IMR-90 (cell line): Measurements from ENCODE around the gene RPL10. TPM values are rescaled to one million over a fixed set of nuclear protein-coding genes. Genes with fewer than 3 reads are reported as not detected.

Experiments used
- ATAC-seq: fragments of 200-7000 bp; cut with Tn5 transposase; 2 replicates; pipeline ENCODE4 v1.9.1; 2020; ENCODE audit warnings: low read depth, mild to moderate bottlenecking, moderate library complexity
- BruUV-seq: library from RNA; stranded (reverse); fragments of 400-500 nt; replicated peaks from 2 replicates; lab custom pipeline; 2021; lab: Mats Ljungman, UMichigan
- CTCF ChIA-PET: fragments of 300-600 bp; formaldehyde crosslinking; extraction: SDS; loops from one replicate; lab custom pipeline; 2021; ENCODE audit warnings: antibody characterized with exemption; lab: Yijun Ruan, JAX
- POLR2A ChIA-PET: fragments of 300-600 bp; sonication (Branson Sonifier 250); formaldehyde crosslinking; loops from one replicate; lab custom pipeline; 2022; ENCODE audit warnings: antibody characterized with exemption; ENCODE audit not compliant: unreplicated experiment; lab: Charles Lee
- DNase-seq: peaks from one replicate; pipeline ENCODE4 v3.0.0; 2013
- H2AFZ ChIP-seq: replicated peaks from 2 replicates; pipeline ENCODE3; 2013; ENCODE audit warnings: low read length, mild to moderate bottlenecking; ENCODE audit not compliant: poor library complexity
- H2AK5ac ChIP-seq: 2 replicates; pipeline ENCODE4 v1.6.1; 2013; ENCODE audit warnings: low read depth, low read length, inconsistent platforms
- H2AK9ac ChIP-seq: replicated peaks from 2 replicates; pipeline ENCODE3; 2013; ENCODE audit warnings: mild to moderate bottlenecking, low read depth, low read length, moderate library complexity; ENCODE audit not compliant: poor library complexity
- H2BK120ac ChIP-seq: 2 replicates; pipeline ENCODE4 v1.6.1; 2013; ENCODE audit warnings: low read depth, low read length, inconsistent platforms
- H2BK15ac ChIP-seq: 3 replicates; pipeline ENCODE4 v1.6.1; 2013; ENCODE audit warnings: low read depth, low read length, inconsistent platforms
- H2BK20ac ChIP-seq: 2 replicates; pipeline ENCODE4 v1.6.1; 2013; ENCODE audit warnings: low read depth, mild to moderate bottlenecking, inconsistent platforms, low read length, moderate library complexity
- H2BK5ac ChIP-seq: 2 replicates; pipeline ENCODE4 v1.6.1; 2013; ENCODE audit warnings: mild to moderate bottlenecking, low read depth, low read length, inconsistent platforms; ENCODE audit not compliant: poor library complexity, severe bottlenecking
- H3K14ac ChIP-seq: replicated peaks from 2 replicates; pipeline ENCODE4 v1.6.1; 2013; ENCODE audit warnings: low read depth, low read length, inconsistent platforms
- H3K18ac ChIP-seq: 2 replicates; pipeline ENCODE4 v1.6.1; 2013; ENCODE audit warnings: low read depth, low read length, control low read depth
- H3K23ac ChIP-seq: 2 replicates; pipeline ENCODE4 v1.6.1; 2013; ENCODE audit warnings: low read depth, low read length, inconsistent platforms
- H3K27ac ChIP-seq: 2 replicates; pipeline ENCODE4 v1.5.1; 2013; ENCODE audit warnings: mild to moderate bottlenecking, control low read depth, low read length; ENCODE audit not compliant: insufficient read depth
- H3K27me3 ChIP-seq: 2 replicates; pipeline ENCODE4 v1.6.1; 2013; ENCODE audit warnings: low read length; ENCODE audit not compliant: control insufficient read depth, insufficient read depth
- H3K36me3 ChIP-seq: 2 replicates; pipeline ENCODE4 v1.6.1; 2013; ENCODE audit warnings: low read length, mixed read lengths; ENCODE audit not compliant: control insufficient read depth, insufficient read depth
- H3K4ac ChIP-seq: 2 replicates; pipeline ENCODE4 v1.6.1; 2013; ENCODE audit warnings: low read depth, low read length, inconsistent platforms
- H3K4me1 ChIP-seq: 2 replicates; pipeline ENCODE4 v1.6.1; 2013; ENCODE audit warnings: low read length, mixed read lengths; ENCODE audit not compliant: control insufficient read depth, insufficient read depth
- H3K4me2 ChIP-seq: 2 replicates; pipeline ENCODE4 v1.6.1; 2013; ENCODE audit warnings: low read depth, mild to moderate bottlenecking, control low read depth, low read length, moderate library complexity
- H3K4me3 ChIP-seq: 2 replicates; pipeline ENCODE4 v1.5.1; 2013; ENCODE audit warnings: low read depth, mild to moderate bottlenecking, control low read depth, low read length, moderate library complexity; ENCODE audit not compliant: insufficient read depth
- H3K56ac ChIP-seq: 2 replicates; pipeline ENCODE4 v1.6.1; 2013; ENCODE audit warnings: low read length, inconsistent platforms; ENCODE audit not compliant: insufficient read depth; ENCODE audit errors: extremely low read depth
- H3K79me1 ChIP-seq, 2 experiments: 2 replicates each; pipeline ENCODE4 v1.6.1; 2013; ENCODE audit warnings: low read length in 2 of 2, inconsistent platforms in 1 of 2, low read depth in 1 of 2
- H3K9ac ChIP-seq: 2 replicates; pipeline ENCODE4 v1.6.1; 2013; ENCODE audit warnings: low read depth, low read length, control low read depth
- H3K9me1 ChIP-seq: 2 replicates; pipeline ENCODE4 v1.6.1; 2013; ENCODE audit warnings: low read length, inconsistent platforms; ENCODE audit not compliant: insufficient read depth
- H3K9me3 ChIP-seq: 2 replicates; pipeline ENCODE4 v1.6.1; 2013; ENCODE audit warnings: low read length; ENCODE audit not compliant: control insufficient read depth, insufficient read depth
- H4K20me1 ChIP-seq: 2 replicates; pipeline ENCODE4 v1.6.1; 2013; ENCODE audit warnings: low read length, inconsistent platforms; ENCODE audit not compliant: insufficient read depth
- H4K5ac ChIP-seq: 2 replicates; pipeline ENCODE4 v1.6.1; 2013; ENCODE audit warnings: mild to moderate bottlenecking, low read depth, low read length, control low read depth
- H4K8ac ChIP-seq, 2 experiments: 2 replicates each; pipeline ENCODE4 v1.6.1; 2013; ENCODE audit warnings: low read depth in 2 of 2, low read length in 2 of 2, control low read depth in 1 of 2, inconsistent platforms in 1 of 2
- H4K91ac ChIP-seq: 2 replicates; pipeline ENCODE4 v1.6.1; 2013; ENCODE audit warnings: low read depth, low read length, inconsistent platforms; ENCODE audit not compliant: insufficient read depth
- RFX5 ChIP-seq: IDR thresholded peaks from 2 replicates; pipeline ENCODE4 v1.8.0; 2012; ENCODE audit warnings: low read depth, mild to moderate bottlenecking, low read length, moderate library complexity
- WGBS, 2 experiments: methylation state at CpG; one replicate each; pipeline versions ENCODE4 v1.1.5 to v1.1.7; 2013; ENCODE audit warnings: missing lambda C conversion rate in 2 of 2; ENCODE audit not compliant: insufficient read length in 1 of 2; ENCODE audit errors: extremely low coverage in 2 of 2; 5-methylcytosine and 5-hydroxymethylcytosine counted together
- dilution Hi-C: fragments of 300-500 bp; cut with HindIII; formaldehyde crosslinking; loops from one replicate; pipeline ENCODE4 v1.14.3; 2018; ENCODE audit warnings: low sequenced_read_pairs; ENCODE audit not compliant: unreplicated experiment
- in situ Hi-C: fragments of 300-500 bp; cut with MboI; formaldehyde crosslinking; loops from 3 replicates; pipeline ENCODE4 v1.14.3; 2019; ENCODE audit warnings: low sequenced_read_pairs, inconsistent platforms, mixed read lengths
- intact Hi-C: fragments of 100-400 bp; cut with micrococcal nuclease; formaldehyde crosslinking; loops from 2 replicates; pipeline ENCODE4 v1.10.0; 2022
- polyA plus RNA-seq, 3 experiments: library from polyadenylated mRNA; depleted of rRNA; stranded (reverse); fragments of >200 nt; gene quantifications; 2 replicates each; pipeline ENCODE4 v1.2.3, GENCODE V29; 2012; ENCODE audit warnings: low replicate concordance in 1 of 3
- total RNA-seq: library from RNA; depleted of rRNA; stranded (reverse); fragments of >200 nt; gene quantifications from 2 replicates; pipeline ENCODE4 v1.2.3, GENCODE V29; 2012
- TF ChIP-seq, protein P1 (sequence below): fragments of 150-350 bp; IDR thresholded peaks from 2 replicates; pipeline ENCODE4 v1.6.1; 2017; ENCODE audit warnings: mild to moderate bottlenecking, antibody characterized with exemption, low read length, low read depth

The RPL10 gene
- total and polyA plus RNA-seq, 2 of the 4 experiments (the other 2 are of a cell fraction) = 1,582 to 7,467 TPM

DNA sequence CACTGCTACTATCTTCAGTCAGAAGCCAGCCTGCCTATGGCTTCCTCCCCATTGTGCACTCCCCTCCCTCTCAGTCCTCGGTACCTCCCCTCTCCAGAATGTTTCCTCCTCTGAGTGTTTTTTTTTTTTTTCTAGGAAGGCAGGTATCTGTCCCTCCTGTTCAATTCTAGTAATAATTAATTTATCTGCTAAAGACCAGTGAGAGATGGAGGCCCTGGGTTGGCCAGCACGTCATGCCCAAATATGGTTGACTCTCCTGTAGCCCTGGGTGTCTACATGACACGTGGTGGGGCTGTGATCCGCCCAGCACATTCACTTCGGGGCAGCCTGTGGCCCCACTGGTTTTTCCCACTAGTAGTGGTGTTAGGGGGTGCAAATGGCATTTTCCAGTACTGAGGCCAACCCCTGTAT is 25.6 kb upstream of the RPL10 start:
- Histone ChIP-seq H3K9ac (peak overlapping the region; percentile 98), H2BK5ac (peak overlapping the region; percentile 91), H3K9me1 (0 out of 2 replicates have a peak, but pooled peaks cover 5% of the 10 kb centered on the region), H2BK20ac (no peak overlapping the region; the same call in 1 of the 2 replicates), H3K14ac (peak overlapping the region; percentile 91), H2BK120ac (peak overlapping the region; percentile 57; the same call in 1 of the 2 replicates), H3K36me3 (peaks cover 22% of the 10 kb centered on the region), H3K18ac (peak overlapping the region; percentile 39; the same call in 1 of the 2 replicates), H4K8ac (peak overlapping the region; percentile 84), H3K27me3 (no peaks in the 10 kb centered on the region), H2BK15ac (no peak overlapping the region), H3K4me2 (peak overlapping the region; percentile 78), H2AFZ (peak overlapping the region; percentile 61), H3K56ac (peak overlapping the region; percentile 98), H3K27ac (peak overlapping the region; percentile 97), H3K79me1 (peaks cover 0 to 15% of the 10 kb centered on the region in 2 experiments; a peak in 2 of 4 replicates), H2AK9ac (peak overlapping the region; percentile 83), H4K91ac (peak overlapping the region; percentile 94), H2AK5ac (peak overlapping the region; percentile 90), H3K4ac (peak overlapping the region; percentile 99), H3K23ac (peak overlapping the region; percentile 75), H4K20me1 (peaks cover 34% of the 10 kb centered on the region), H4K5ac (peak overlapping the region; percentile 18; the same call in 1 of the 2 replicates), H3K4me1 (peaks cover 13% of the 10 kb centered on the region), H3K9me3 (no peaks in the 10 kb centered on the region), H3K4me3 (peak overlapping the region; percentile 90)
- ChIA-PET CTCF (interaction anchor here (0.5 kb wide), 1 partner anchor 11 kb away, joined by 4 read pairs; no protein-coding TSS in a partner anchor), POLR2A (interaction anchor here (2.6 kb wide), 1 partner anchor 25 kb away, joined by 8 read pairs; no protein-coding TSS in a partner anchor)
- TF ChIP-seq, protein P1, sequence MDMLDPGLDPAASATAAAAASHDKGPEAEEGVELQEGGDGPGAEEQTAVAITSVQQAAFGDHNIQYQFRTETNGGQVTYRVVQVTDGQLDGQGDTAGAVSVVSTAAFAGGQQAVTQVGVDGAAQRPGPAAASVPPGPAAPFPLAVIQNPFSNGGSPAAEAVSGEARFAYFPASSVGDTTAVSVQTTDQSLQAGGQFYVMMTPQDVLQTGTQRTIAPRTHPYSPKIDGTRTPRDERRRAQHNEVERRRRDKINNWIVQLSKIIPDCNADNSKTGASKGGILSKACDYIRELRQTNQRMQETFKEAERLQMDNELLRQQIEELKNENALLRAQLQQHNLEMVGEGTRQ = peak; percentile 56; the same call in 1 of the 2 replicates
- no peak for TF ChIP-seq RFX5
- no TSS peak for BruUV-seq
- DNase-seq = peak; percentile 65
- dilution Hi-C loops (no loop called here), in situ Hi-C loops (no loop called here), intact Hi-C loops (loop anchor here (5.0 kb wide), 1 partner anchor 160 kb away; no protein-coding TSS in a partner anchor)
- no CpG with 5 or more reads among the region's 5 CpGs for WGBS, 2 experiments
- no peak for ATAC-seq
